ENCODE data around the gene DOCK3.

GRCh38 chr3:51330046-51330445, 655.3 kb downstream of the DOCK3 start:
- TF ChIP-seq ZFP36 (IDR thresholded peaks at IDR 0.05; ENCODE audit: borderline replicate concordance, partially characterized antibody), result no peak
- TF ChIP-seq FOXS1 (CRISPR knock-in tag; IDR thresholded peaks at IDR 0.05), result no peak
- no peak for TF ChIP-seq MAZ (IDR thresholded peaks at IDR 0.05; ENCODE audit: borderline replicate concordance, low read depth, low read length)
- TF ChIP-seq RAD21 (conservative IDR thresholded peaks at IDR 0.05 in 1 of 2, IDR thresholded peaks at IDR 0.05 in 1 of 2), result no peak
- no peak for TF ChIP-seq EP300 (IDR thresholded peaks at IDR 0.05)
- TF ChIP-seq, protein P1, sequence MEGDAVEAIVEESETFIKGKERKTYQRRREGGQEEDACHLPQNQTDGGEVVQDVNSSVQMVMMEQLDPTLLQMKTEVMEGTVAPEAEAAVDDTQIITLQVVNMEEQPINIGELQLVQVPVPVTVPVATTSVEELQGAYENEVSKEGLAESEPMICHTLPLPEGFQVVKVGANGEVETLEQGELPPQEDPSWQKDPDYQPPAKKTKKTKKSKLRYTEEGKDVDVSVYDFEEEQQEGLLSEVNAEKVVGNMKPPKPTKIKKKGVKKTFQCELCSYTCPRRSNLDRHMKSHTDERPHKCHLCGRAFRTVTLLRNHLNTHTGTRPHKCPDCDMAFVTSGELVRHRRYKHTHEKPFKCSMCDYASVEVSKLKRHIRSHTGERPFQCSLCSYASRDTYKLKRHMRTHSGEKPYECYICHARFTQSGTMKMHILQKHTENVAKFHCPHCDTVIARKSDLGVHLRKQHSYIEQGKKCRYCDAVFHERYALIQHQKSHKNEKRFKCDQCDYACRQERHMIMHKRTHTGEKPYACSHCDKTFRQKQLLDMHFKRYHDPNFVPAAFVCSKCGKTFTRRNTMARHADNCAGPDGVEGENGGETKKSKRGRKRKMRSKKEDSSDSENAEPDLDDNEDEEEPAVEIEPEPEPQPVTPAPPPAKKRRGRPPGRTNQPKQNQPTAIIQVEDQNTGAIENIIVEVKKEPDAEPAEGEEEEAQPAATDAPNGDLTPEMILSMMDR (IDR thresholded peaks at IDR 0.05), result no peak
- no peak for TF ChIP-seq FOSL2 (IDR thresholded peaks at IDR 0.05)
- TF ChIP-seq FOSL2 (CRISPR knock-in tag; IDR thresholded peaks at IDR 0.05), result no peak
- TF ChIP-seq POLR2A (IDR thresholded peaks at IDR 0.05; ENCODE audit: low read length), result no peak
- TF ChIP-seq CEBPB (IDR thresholded peaks at IDR 0.05), result no peak
- TF ChIP-seq SMC3 (IDR thresholded peaks at IDR 0.05), result no peak
- TF ChIP-seq MAFK (IDR thresholded peaks at IDR 0.05; ENCODE audit: partially characterized antibody), result no peak
- no peak for TF ChIP-seq BCL3 (IDR thresholded peaks at IDR 0.05)

Measured in A549 (cell line).